Measurements from ENCODE around the gene TBC1D19. TPM values are rescaled to one million over a fixed set of nuclear protein-coding genes. Genes with fewer than 3 reads are reported as not detected.
"Not testable (repeated sequence)": the region's sequence is repeated elsewhere in the genome, so short reads cannot be mapped to it uniquely, and the experiment has no call there.

Gene TBC1D19
- total RNA-seq (1 to 10 TPM; 4.4 to 6.3 TPM), polyA plus RNA-seq (5.1 TPM)

GRCh38 chr4:26583865-26584652, at the start of gene TBC1D19:
Gene TBC1D19, plus strand, starts transcription at chr4:26584084. Its CDS starts 110 bp downstream, at chr4:26584194.
- ChIA-PET POLR2A (interaction anchor here (0.7 to 2.5 kb wide), 9 partner anchors 98 to 724 kb away, joined by 3 to 17 read pairs (median 5); partner anchors contain the start of genes SMIM20 and STIM2), CTCF (interaction anchor here (0.8 to 1.4 kb wide), 3 partner anchors 157 to 302 kb away, joined by 3 to 5 read pairs (median 3); partner anchors contain the start of gene STIM2)
- Histone ChIP-seq H3K9me3 (ENCODE audit: low read length) (no peaks in the 10 kb centered on the region), H3K36me3 (ENCODE audit: insufficient read depth, low read length) (no peaks in the 10 kb centered on the region), H3K4me3 (ENCODE audit: low read length) (peak within 1 kb of the TSS; percentile 87), H3K27me3 (ENCODE audit: insufficient read depth, low read length, poor library complexity, severe bottlenecking) (no peaks in the 10 kb centered on the region), H3K4me1 (ENCODE audit: insufficient read depth, low read length) (peaks cover 12% of the 10 kb centered on the region), H3K27ac (ENCODE audit: low read depth, low read length) (peak within 1 kb of the TSS; percentile 99)
- H3K36me3 Mint-ChIP-seq = peaks cover 4 to 10% (median 4%) of the 10 kb centered on the region in 3 donors
- H3K4me3 Mint-ChIP-seq = peak within 1 kb of the TSS; percentile 96 to 100 (median 97)
- peaks cover 35 to 48% (median 42%) of the 10 kb centered on the region in 3 donors for H3K4me1 Mint-ChIP-seq
- H3K27me3 Mint-ChIP-seq = peaks cover 4 to 8% of the 10 kb centered on the region in 2 donors
- peak within 1 kb of the TSS; percentile 97 to 100 (median 99) for H3K27ac Mint-ChIP-seq
- DNase-seq = peak; percentile 71 to 90 (median 86)
- peaks cover 0 to 5% (median 0%) of the 10 kb centered on the region in 5 donors for H3K9me3 Mint-ChIP-seq

- Mint-ChIP-seq H3K27ac (no peak overlapping the region), H3K9me3 (peaks cover 13 to 28% (median 24%) of the 10 kb centered on the region in 5 donors), H3K4me1 (no peaks in the 10 kb centered on the region)
These were observed 40.9 kb upstream of the TBC1D19 start for GRCh38 chr4:26542991-26543390.

GRCh38 chr4:26544421-26544820, 39.5 kb upstream of the TBC1D19 start:
- peaks cover 4 to 7% of the 10 kb centered on the region in 2 donors for H3K27me3 Mint-ChIP-seq
- no peak overlapping the region for H3K4me3 Mint-ChIP-seq
- no peaks in the 10 kb centered on the region for H3K27me3 ChIP-seq (ENCODE audit: insufficient read depth, low read length, poor library complexity, severe bottlenecking)
- peaks cover 0 to 13% (median 0%) of the 10 kb centered on the region in 3 donors for H3K36me3 Mint-ChIP-seq
- ChIA-PET CTCF (no interaction called here), POLR2A (no interaction called here)
- no peaks in the 10 kb centered on the region for H3K9me3 ChIP-seq (ENCODE audit: low read length)
- no peaks in the 10 kb centered on the region for H3K4me1 ChIP-seq (ENCODE audit: insufficient read depth, low read length)
- H3K4me3 ChIP-seq (ENCODE audit: low read length) = no peak overlapping the region
- no peak overlapping the region for H3K27ac Mint-ChIP-seq
- no peak overlapping the region for H3K27ac ChIP-seq (ENCODE audit: low read depth, low read length)
- no peaks in the 10 kb centered on the region for H3K36me3 ChIP-seq (ENCODE audit: insufficient read depth, low read length)
- DNase-seq = no peak
- peaks cover 13 to 28% (median 24%) of the 10 kb centered on the region in 5 donors for H3K9me3 Mint-ChIP-seq
- H3K4me1 Mint-ChIP-seq = no peaks in the 10 kb centered on the region

More at GRCh38 chr4:26542991-26543390, 40.9 kb upstream of the TBC1D19 start:
- Mint-ChIP-seq H3K27me3 (peaks cover 4 to 5% of the 10 kb centered on the region in 2 donors), H3K36me3 (peaks cover 0 to 13% (median 0%) of the 10 kb centered on the region in 3 donors), H3K4me3 (no peak overlapping the region)
- ChIA-PET POLR2A (no interaction called here), CTCF (no interaction called here)
- Histone ChIP-seq H3K27me3 (ENCODE audit: insufficient read depth, low read length, poor library complexity, severe bottlenecking) (no peaks in the 10 kb centered on the region), H3K4me3 (ENCODE audit: low read length) (no peak overlapping the region), H3K4me1 (ENCODE audit: insufficient read depth, low read length) (no peaks in the 10 kb centered on the region), H3K36me3 (ENCODE audit: insufficient read depth, low read length) (no peaks in the 10 kb centered on the region), H3K27ac (ENCODE audit: low read depth, low read length) (no peak overlapping the region), H3K9me3 (ENCODE audit: low read length) (no peaks in the 10 kb centered on the region)
- DNase-seq = no peak

- H3K9me3 ChIP-seq (ENCODE audit: low read length); H3K27me3 ChIP-seq (ENCODE audit: insufficient read depth, low read length, poor library complexity, severe bottlenecking); H3K4me3 ChIP-seq (ENCODE audit: low read length); H3K4me1 Mint-ChIP-seq; POLR2A ChIA-PET; H3K27ac ChIP-seq (ENCODE audit: low read depth, low read length); H3K4me3 Mint-ChIP-seq; H3K36me3 ChIP-seq (ENCODE audit: insufficient read depth, low read length); H3K4me1 ChIP-seq (ENCODE audit: insufficient read depth, low read length); H3K27ac Mint-ChIP-seq; DNase-seq: not testable (repeated sequence)
- H3K36me3 Mint-ChIP-seq = peaks cover 0 to 25% (median 0%) of the 10 kb centered on the region in 3 donors
- CTCF ChIA-PET = interaction anchor here (1.1 kb wide), 1 partner anchor 9 kb away, joined by 3 read pairs; no protein-coding TSS in a partner anchor
- H3K27me3 Mint-ChIP-seq = peaks cover 4 to 24% of the 10 kb centered on the region in 2 donors
- H3K9me3 Mint-ChIP-seq = peaks cover 25 to 34% (median 26%) of the 10 kb centered on the region in 5 donors
These were observed 35.5 kb upstream of the TBC1D19 start for GRCh38 chr4:26548379-26548778.

GRCh38 chr4:26557164-26557563, 26.7 kb upstream of the TBC1D19 start:
- peaks cover 0 to 23% (median 2%) of the 10 kb centered on the region in 3 donors for H3K36me3 Mint-ChIP-seq
- H3K27me3 Mint-ChIP-seq = peaks cover 19 to 73% of the 10 kb centered on the region in 2 donors
- no peak overlapping the region for H3K4me3 ChIP-seq (ENCODE audit: low read length)
- no peak overlapping the region for H3K27ac ChIP-seq (ENCODE audit: low read depth, low read length)
- no peaks in the 10 kb centered on the region for H3K9me3 ChIP-seq (ENCODE audit: low read length)
- H3K4me1 ChIP-seq (ENCODE audit: insufficient read depth, low read length) = no peaks in the 10 kb centered on the region
- no peak for DNase-seq
- H3K27me3 ChIP-seq (ENCODE audit: insufficient read depth, low read length, poor library complexity, severe bottlenecking) = no peaks in the 10 kb centered on the region
- no peaks in the 10 kb centered on the region for H3K36me3 ChIP-seq (ENCODE audit: insufficient read depth, low read length)
- peak overlapping the region in 1 of 8 donors; percentile 30 for H3K27ac Mint-ChIP-seq
- POLR2A ChIA-PET = no interaction called here
- CTCF ChIA-PET = no interaction called here
- H3K4me3 Mint-ChIP-seq = no peak overlapping the region
- peaks cover 16 to 24% (median 23%) of the 10 kb centered on the region in 5 donors for H3K9me3 Mint-ChIP-seq
- no peaks in the 10 kb centered on the region for H3K4me1 Mint-ChIP-seq

GRCh38 chr4:26558166-26558895, 25.6 kb upstream of the TBC1D19 start:
- ChIA-PET POLR2A (no interaction called here), CTCF (no interaction called here)
- Histone ChIP-seq H3K9me3 (ENCODE audit: low read length) (no peaks in the 10 kb centered on the region), H3K4me3 (ENCODE audit: low read length) (no peak overlapping the region), H3K27me3 (ENCODE audit: insufficient read depth, low read length, poor library complexity, severe bottlenecking) (no peaks in the 10 kb centered on the region), H3K36me3 (ENCODE audit: insufficient read depth, low read length) (no peaks in the 10 kb centered on the region), H3K4me1 (ENCODE audit: insufficient read depth, low read length) (no peaks in the 10 kb centered on the region), H3K27ac (ENCODE audit: low read depth, low read length) (no peak overlapping the region)
- peaks cover 20 to 73% of the 10 kb centered on the region in 2 donors for H3K27me3 Mint-ChIP-seq
- peaks cover 12 to 23% (median 18%) of the 10 kb centered on the region in 5 donors for H3K9me3 Mint-ChIP-seq
- DNase-seq = no peak
- no peaks in the 10 kb centered on the region for H3K4me1 Mint-ChIP-seq
- no peak overlapping the region for H3K27ac Mint-ChIP-seq
- no peak overlapping the region for H3K4me3 Mint-ChIP-seq
- peaks cover 0 to 19% (median 2%) of the 10 kb centered on the region in 3 donors for H3K36me3 Mint-ChIP-seq

- peaks cover 5% of the 10 kb centered on the region for H3K27me3 ChIP-seq (ENCODE audit: insufficient read depth, low read length, poor library complexity, severe bottlenecking)
- no peak overlapping the region for H3K4me3 ChIP-seq (ENCODE audit: low read length)
- no peak for DNase-seq
- ChIA-PET POLR2A (no interaction called here), CTCF (no interaction called here)
- Mint-ChIP-seq H3K4me1 (no peaks in the 10 kb centered on the region), H3K27me3 (peaks cover 21 to 67% of the 10 kb centered on the region in 2 donors), H3K9me3 (peaks cover 0 to 5% (median 3%) of the 10 kb centered on the region in 5 donors), H3K36me3 (no peaks in the 10 kb centered on the region), H3K4me3 (no peak overlapping the region), H3K27ac (no peak overlapping the region)
- H3K36me3 ChIP-seq (ENCODE audit: insufficient read depth, low read length) = no peaks in the 10 kb centered on the region
- no peaks in the 10 kb centered on the region for H3K4me1 ChIP-seq (ENCODE audit: insufficient read depth, low read length)
- no peak overlapping the region for H3K27ac ChIP-seq (ENCODE audit: low read depth, low read length)
- no peaks in the 10 kb centered on the region for H3K9me3 ChIP-seq (ENCODE audit: low read length)
These were observed 17.8 kb upstream of the TBC1D19 start for GRCh38 chr4:26566133-26566532.
